ENCODE measurements around the gene GRHL3.

The GRHL3 gene

DNA sequence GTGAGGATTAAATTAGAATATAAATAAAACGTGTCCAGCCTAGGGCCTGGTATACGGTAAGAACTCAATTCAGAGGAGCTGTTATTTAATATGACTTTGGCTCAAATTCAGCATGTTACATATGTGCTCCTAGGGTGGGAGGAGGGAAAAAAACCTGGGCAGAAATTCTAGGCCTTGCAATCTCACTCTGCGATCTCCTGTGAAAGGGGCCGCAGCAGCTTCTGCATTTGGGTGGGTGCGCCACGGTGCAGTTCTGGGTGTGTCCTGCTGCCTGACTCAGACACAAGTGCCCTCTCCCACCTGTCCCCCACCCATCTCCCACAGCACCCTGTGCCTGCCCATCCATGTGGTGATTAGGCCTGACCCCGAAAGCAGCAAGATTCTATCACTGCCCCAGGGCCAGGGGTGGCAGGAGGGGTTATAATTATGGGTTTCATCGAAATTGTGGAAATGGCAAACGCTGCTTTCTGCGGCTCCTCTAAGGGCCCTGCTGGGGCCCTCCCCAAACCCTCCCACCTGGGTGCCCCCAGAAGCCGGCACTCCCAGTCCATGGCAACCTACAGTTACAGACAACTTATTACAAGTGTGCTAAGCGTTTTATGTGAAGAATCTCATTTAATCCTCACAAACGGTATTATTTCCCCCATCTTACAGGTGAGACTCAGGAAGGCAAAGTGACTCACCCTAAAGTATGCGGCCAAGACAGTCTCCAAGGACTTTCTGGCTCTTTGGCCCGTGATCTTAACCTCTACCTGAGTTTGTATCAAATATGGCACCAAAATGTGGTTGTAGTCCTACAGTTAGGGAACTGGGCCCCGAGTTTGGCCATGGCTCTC is 25.5 kb upstream of the GRHL3 start:
- DNase-seq (ENCODE audit: low read depth): no peak

- no peak for DNase-seq (ENCODE audit: low read depth)
Observed at GRCh38 chr1:24294228-24294672, 24.9 kb upstream of the GRHL3 start.

DNA sequence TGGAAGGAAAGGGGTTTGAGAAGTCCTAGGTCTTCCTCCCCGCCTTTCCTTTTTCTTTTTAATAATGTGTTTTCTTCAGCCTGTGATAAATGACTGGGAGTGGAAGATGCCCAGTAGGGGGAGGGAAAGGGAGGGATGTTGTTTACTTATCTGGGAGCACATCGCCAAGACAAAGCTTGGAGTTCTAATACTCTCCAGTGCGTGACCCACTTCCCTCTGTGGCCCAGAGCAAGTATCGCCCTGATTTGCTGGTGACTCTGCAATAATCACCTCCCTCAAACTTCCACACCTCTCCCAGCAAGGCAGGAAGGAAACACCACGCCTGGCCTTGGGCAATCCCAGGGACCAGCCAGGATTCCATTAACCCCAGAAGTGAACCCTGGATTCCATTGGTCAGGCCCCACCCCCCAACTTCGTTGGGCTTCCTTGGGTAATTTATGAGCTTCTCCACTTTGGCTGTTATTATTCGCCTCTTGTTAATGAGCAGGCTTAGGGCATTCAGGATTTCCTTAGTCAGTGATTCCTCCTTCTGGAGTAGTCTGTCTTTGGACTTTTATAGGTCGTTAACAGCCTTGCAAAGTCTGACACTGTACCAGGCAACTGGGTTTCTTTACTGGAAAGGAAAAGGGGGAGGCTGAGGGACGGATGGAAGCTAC is 24.3 kb upstream of the GRHL3 start:
- DNase-seq (ENCODE audit: low read depth): no peak

GRCh38 chr1:24295535-24295934 is 23.6 kb upstream of the GRHL3 start:
- no peak for DNase-seq (ENCODE audit: low read depth)

GRCh38 chr1:24297187-24297851 is 21.8 kb upstream of the GRHL3 start:
- DNase-seq (ENCODE audit: low read depth): no peak

DNA sequence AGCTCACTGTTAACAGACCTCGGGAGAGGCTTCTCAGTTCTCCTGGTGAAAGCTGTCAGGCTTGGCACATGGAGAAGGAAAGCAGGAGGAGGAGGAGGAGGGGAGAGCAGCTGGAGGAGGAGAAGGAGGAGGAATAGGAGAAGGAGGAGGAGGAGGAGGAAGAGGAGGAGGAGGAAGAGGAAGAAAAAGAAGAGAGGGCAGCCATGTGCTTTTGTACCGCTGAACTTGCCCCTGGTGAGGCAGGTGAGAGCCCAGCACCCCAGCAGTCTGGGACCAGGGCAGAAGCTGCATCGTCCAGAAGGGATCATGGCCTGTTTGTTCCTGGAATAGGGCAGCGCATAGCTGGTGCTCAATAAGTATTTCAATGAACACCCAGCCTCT is 21.3 kb upstream of the GRHL3 start:
- DNase-seq (ENCODE audit: low read depth): no peak

- no peak for DNase-seq (ENCODE audit: low read depth)
Observed at GRCh38 chr1:24298606-24299005, 20.6 kb upstream of the GRHL3 start.

DNA sequence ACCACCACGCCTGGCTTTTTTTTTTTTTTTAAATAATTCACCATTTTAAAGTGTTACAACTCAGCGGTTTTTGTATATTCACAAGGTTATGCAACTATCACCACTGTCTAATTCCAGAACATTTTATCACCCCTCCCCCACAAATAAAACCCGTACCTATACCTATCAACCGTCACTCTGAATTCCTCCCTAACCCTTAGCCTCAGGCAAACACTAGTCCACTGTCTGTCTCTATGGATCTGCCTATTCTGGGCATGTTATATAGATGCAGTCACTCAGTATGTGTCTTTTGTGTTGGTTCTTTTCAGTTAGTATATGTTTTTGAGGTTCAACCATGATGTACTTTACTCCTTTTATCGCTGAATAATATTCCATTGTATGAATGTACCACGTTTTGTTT is 19.3 kb upstream of the GRHL3 start:
- no peak for DNase-seq (ENCODE audit: low read depth)

DNA sequence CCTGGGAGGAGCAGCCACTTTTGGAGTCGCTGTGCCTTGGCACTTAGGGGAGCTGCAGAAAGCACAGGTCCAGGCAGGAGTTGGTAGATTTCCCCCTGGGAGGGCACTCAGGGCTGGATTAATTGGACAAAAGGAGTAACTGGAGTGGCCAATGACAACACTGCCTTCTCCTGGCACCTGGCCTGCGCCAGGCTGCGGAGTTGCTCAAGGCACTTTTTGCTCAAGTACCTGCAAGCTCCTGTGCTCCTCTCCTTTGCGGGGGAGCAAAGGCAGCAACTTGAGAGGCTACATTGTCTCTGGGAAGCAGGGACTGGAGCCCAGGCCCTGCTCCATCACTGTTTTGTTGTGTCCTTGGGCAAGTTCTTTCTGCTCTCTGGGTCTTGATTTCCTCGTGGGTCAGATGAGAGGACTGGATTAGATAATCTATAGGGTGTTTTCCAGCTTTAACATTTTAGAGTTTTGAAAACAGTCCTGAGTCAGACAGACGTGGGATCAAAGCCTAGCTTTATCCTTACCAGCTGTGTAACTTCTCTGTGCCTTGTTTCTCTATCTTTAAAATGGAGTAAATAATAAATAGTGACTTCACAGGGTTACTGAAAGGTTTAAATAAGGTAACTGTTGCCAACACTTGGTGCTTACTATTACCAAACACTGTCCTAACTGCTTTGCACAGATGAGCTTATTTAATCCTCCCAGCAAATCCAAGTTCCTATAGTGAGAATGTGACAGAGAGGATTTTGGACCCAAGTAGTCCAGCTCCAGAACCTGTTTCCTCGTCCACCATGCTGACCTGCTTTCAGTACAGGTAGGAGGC is 18.0 kb upstream of the GRHL3 start:
- DNase-seq (ENCODE audit: low read depth): no peak

- DNase-seq (ENCODE audit: low read depth): no peak
Observed at GRCh38 chr1:24301785-24302175, 17.4 kb upstream of the GRHL3 start.

- no peak for DNase-seq (ENCODE audit: low read depth)
Observed at GRCh38 chr1:24302209-24302611, 16.9 kb upstream of the GRHL3 start.

- DNase-seq (ENCODE audit: low read depth): no peak
Observed at GRCh38 chr1:24303600-24303999, 15.6 kb upstream of the GRHL3 start.

GRCh38 chr1:24304763-24305162 is 14.4 kb upstream of the GRHL3 start:
- no peak for DNase-seq (ENCODE audit: low read depth)

GRCh38 chr1:24308365-24309015 is 10.7 kb upstream of the GRHL3 start:
- DNase-seq (ENCODE audit: low read depth): no peak

DNA sequence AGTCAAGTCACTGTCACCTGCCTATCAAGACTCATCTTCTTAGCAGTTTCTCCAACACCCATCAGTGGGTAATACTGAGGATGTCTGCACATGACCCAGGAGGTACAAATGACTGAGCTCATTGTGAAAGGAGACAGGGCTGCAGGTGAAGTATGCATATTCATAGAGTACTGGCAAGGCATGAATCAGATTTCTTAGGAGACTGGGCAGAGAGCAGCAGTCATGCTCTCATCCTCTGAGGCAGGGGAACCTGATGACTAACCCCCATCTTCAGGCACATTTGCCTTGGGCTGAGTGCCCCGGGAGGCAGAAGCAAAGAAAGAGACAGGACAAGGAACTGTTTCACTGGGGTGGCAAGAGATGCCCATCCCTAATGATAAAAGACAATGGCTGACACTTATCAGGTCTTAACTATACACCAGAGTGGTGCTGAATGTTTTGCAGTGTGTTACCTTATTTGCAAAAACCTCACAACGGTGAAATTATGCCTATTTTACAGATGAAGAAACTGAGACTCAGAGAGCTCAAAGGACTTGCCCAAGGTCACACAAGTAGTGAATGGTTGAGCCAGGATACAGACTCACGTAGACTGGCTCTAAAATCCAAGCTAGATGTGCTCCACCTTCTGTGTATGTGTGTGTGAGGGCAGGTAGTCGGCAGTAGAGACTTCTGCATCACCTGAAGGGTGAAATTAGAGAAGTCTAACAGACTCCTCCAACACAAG is 9.2 kb upstream of the GRHL3 start:
- no peak for DNase-seq (ENCODE audit: low read depth)

- DNase-seq (ENCODE audit: low read depth): no peak
Observed at GRCh38 chr1:24311234-24311633, 7.9 kb upstream of the GRHL3 start.

DNA sequence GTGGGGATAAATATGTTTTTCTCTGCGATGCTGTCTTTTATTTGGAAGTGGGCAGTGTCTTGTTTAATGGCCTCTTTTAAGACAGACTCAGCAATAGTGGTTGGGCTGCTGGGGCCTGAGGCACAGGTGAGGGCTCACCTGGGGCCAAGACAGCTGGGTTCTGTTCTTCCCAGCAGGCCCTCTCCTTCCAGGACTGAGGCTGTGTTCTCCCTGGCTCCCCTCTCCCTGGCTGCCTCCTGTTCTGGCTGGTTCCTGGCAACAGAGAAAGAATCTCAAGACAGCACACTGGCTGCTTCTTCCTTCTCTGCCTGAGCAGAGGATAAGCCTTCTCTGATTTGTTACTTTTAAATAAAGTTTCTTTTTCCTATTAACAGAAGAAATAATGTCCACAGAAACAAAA is 7.4 kb upstream of the GRHL3 start:
- no peak for DNase-seq (ENCODE audit: low read depth)

DNA sequence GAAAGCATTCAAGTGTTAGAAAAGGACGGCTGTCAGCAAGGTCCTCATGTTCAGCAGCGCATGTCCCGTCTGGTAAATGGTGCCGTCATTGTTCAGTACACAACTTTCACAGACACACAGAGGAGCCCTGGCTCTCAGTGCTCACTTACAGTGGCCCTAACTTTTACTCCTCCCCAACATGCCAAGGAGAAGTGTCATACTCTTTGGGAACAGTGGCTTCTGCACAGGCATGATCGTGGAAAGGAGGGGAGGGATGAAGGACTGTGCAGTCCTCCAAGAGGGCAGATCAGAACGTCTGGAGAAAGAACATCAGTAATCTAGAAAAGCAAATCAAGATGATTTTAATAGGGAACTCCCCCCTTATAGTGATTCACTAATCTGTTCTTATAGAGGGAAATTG is 3.8 kb upstream of the GRHL3 start:
- no peak for DNase-seq (ENCODE audit: low read depth)

DNA sequence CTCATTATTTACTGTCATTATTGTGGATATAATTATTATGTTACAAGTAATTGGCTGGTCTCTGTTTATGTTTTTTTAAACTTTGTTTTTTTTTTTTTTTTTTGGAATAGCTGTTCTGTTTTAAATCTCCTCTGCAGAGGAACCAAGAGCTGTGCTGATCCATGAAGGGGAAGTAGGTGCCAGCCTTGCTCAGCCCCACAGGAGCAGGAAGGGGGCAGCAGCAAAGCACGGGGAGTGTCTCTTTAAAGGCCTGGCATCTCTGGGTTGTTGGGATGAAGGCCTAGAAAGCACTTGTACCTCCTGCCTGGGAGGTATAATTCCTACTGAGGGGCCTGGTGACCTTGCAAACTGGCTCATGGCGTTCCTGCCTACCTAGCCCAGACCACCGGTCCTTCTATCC is 2.5 kb upstream of the GRHL3 start:
- DNase-seq (ENCODE audit: low read depth): no peak

DNA sequence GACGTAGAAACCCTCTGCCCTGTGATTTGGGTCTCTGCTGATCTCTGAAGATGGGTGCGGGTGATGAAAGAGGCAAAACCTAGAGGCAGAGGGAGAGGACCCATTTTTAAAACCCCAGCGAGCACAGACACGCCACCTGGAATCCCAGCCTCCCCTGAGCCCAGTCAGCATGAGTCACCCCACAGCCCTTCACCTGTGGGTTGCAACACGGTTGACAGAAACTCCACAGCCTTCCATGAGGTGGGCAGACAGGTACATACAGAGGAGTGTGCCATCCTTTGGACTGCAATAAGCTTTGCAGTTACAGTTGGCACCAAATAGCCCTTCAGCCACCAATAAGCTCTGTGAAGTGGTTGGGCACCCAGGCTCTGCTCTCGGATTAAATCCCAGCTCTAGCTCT is 2.1 kb upstream of the GRHL3 start:
- no peak for DNase-seq (ENCODE audit: low read depth)

GRCh38 chr1:24317956-24318614 is 1.1 kb upstream of the GRHL3 start:
- no peak for DNase-seq (ENCODE audit: low read depth)

All from stimulated activated CD8-positive, alpha-beta memory T cell treated with anti-CD3 and anti-CD28 coated beads, Interleukin-12 subunit alpha, Interleukin-12 subunit beta, amount 100 ng/mL, for 4 hours (primary cell).